ENCODE results near the gene ZNF19.

Gene ZNF19

DNA sequence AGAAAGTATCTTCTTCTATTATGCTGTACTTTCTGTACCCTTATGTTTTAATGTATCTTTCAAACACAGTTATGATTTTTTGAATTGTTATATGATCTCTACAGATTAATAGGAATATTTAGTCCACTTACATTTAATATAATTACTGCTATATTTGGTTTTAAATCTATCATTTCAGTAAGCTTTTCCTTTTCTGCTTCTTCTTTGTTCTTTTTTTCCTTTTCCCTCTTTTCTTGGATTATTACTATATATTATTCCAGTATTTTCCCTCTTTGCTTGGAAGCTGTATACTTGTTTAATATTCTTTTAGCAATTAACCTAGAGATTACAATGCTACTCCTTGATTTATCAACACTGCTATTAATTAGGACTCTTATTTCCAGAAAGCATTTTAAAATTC, 60.7 kb downstream of the ZNF19 start:
- no peak for TF ChIP-seq NFIC (IDR thresholded peaks at IDR 0.05)
- no peak for TF ChIP-seq RAD21 (IDR thresholded peaks at IDR 0.05; ENCODE audit: low read depth)
- TF ChIP-seq ZBTB7A (IDR thresholded peaks at IDR 0.05; ENCODE audit: low read depth), result no peak
- no peak for TF ChIP-seq EP300 (IDR thresholded peaks at IDR 0.05; ENCODE audit: borderline replicate concordance)

DNA sequence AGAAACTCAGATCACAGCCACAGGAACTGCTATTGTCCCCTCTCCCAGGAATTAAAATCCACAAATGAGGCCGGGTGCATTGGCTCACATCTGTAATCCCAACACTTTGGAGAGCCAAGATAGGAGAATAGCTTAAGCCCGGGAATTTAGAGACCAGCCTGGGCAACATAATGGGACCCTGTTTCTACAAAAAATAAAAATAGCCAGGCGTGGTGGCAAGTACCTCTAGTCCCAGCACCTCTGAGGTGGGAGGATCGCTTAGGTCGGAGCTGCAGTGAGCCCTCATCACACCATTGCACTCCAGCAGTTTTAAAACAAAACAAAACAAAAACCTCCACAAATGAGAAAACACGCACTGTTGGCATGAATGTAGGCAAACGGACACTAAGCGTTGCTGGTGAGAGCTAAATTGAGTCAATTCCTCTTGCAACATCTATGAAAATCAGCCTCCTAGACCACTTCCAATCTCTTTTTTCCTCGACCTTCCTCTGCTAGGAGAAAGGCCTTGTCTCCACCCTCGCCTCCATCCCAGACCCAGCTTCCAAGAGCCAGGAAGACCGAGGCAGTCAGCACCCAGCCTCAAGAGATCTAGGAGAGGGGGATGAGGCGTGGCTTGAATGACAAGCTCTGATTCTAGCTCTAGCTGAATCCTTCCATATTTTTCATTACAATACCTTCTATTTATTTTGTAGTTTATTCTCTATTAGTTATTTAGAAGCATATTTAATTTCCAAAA, 62.1 kb downstream of the ZNF19 start:
- no peak for TF ChIP-seq CREB1 (IDR thresholded peaks at IDR 0.05; ENCODE audit: low read depth)
- TF ChIP-seq TEAD4 (IDR thresholded peaks at IDR 0.05), result no peak

DNA sequence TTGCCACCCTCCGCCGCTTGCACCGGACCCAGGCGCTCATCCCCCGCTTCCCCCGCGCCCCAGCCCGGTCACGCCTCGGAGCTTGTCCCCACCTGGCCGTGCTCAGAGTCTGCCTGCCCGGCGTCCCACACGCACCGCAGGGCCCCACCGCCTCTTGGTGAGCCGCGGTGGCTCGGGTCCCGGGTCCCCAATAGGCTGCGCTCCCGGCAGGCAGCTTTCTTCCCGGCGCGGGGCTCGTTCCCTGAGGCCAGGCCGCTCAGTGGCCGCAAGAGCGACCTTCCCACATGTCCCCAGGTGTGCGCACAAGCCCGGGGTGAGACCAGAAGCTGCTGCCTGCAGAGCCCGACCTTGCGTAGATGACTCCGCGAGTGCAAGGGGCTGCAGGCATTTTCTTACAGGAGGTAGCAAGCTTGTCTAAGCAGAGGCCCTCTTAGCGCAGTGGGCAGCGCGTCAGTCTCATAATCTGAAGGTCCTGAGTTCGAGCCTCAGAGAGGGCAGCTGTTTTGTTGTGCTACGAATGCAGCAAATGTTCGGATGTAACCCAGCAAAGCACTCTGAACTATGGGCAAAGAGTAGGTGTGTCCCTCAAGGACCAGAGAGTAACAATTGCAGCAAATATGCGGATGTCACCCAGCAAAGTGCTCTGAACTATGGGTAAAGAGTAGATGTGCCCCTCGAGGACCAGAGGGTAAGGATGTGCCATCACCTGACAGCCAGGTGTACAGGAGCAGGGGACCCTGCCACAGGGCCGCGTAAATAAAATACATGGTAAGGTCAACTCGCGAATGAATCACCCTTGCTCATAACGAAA, 62.9 kb downstream of the ZNF19 start:
- TF ChIP-seq EP300 (IDR thresholded peaks at IDR 0.05; ENCODE audit: borderline replicate concordance) (no peak), EGR1 (IDR thresholded peaks at IDR 0.05) (no peak), TAF1 (IDR thresholded peaks at IDR 0.05; ENCODE audit: low read depth) (no peak), CREB1 (IDR thresholded peaks at IDR 0.05; ENCODE audit: low read depth) (no peak), TEAD4 (IDR thresholded peaks at IDR 0.05) (no peak)
- TF ChIP-seq, protein P1, sequence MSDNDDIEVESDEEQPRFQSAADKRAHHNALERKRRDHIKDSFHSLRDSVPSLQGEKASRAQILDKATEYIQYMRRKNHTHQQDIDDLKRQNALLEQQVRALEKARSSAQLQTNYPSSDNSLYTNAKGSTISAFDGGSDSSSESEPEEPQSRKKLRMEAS (IDR thresholded peaks at IDR 0.05), result no peak

DNA sequence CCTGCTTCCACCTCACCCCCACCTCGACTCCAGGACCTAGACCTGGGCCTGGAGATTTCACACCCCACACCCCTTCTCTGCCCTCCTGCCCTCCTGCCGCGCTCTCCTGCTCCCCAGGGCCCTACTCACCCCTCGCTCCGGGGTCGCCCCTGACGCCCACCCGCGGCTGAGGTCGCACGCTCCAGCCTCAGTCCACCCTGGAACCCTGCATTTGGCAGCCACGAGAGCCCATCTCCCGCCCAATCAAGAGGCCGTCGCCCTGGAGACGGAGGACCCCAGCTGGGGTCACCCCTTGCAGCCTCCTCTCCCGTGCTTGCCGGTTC, 63.4 kb downstream of the ZNF19 start:
- TF ChIP-seq EP300 (IDR thresholded peaks at IDR 0.05; ENCODE audit: borderline replicate concordance), result no peak
- TF ChIP-seq TEAD4 (IDR thresholded peaks at IDR 0.05), result no peak
- TF ChIP-seq, protein P2, sequence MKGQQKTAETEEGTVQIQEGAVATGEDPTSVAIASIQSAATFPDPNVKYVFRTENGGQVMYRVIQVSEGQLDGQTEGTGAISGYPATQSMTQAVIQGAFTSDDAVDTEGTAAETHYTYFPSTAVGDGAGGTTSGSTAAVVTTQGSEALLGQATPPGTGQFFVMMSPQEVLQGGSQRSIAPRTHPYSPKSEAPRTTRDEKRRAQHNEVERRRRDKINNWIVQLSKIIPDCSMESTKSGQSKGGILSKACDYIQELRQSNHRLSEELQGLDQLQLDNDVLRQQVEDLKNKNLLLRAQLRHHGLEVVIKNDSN (IDR thresholded peaks at IDR 0.05), result no peak
- no peak for TF ChIP-seq NFIC (IDR thresholded peaks at IDR 0.05)
- no peak for TF ChIP-seq TAF1 (IDR thresholded peaks at IDR 0.05; ENCODE audit: low read depth)
- TF ChIP-seq, protein P1 (IDR thresholded peaks at IDR 0.05), result no peak
- TF ChIP-seq EGR1 (IDR thresholded peaks at IDR 0.05), result no peak
- no peak for TF ChIP-seq FOXM1 (IDR thresholded peaks at IDR 0.05; ENCODE audit: borderline replicate concordance, low read depth)
- no peak for TF ChIP-seq TCF12 (IDR thresholded peaks at IDR 0.05; ENCODE audit: low read depth)
- no peak for TF ChIP-seq CEBPB (IDR thresholded peaks at IDR 0.05)
- TF ChIP-seq YY1 (IDR thresholded peaks at IDR 0.05; ENCODE audit: low read depth), result no peak

DNA sequence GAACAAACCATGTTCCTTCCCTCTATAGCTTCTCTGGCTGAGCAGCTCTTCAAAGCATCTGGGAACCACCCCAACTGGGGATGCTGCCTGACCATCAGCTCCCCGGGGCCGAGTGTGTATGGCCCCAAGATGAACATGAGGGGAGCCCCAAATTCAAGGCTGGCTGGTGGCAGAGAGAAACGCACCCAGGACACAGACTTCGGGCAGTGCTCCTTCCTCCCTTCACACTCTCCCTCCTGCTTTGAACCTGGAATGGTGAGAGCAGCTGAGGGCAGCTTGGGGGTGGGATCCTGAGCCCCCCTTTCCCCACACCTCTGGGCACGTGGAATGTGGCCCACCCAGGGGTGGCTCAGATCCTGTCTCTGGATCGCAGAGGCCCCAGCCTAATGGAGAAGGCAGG, 64.5 kb downstream of the ZNF19 start:
- TF ChIP-seq, protein P1 (IDR thresholded peaks at IDR 0.05), result no peak
- TF ChIP-seq CEBPB (IDR thresholded peaks at IDR 0.05), result no peak
- no peak for TF ChIP-seq EGR1 (IDR thresholded peaks at IDR 0.05)
- no peak for TF ChIP-seq CREB1 (IDR thresholded peaks at IDR 0.05; ENCODE audit: low read depth)
- no peak for TF ChIP-seq RAD21 (IDR thresholded peaks at IDR 0.05; ENCODE audit: low read depth)
- TF ChIP-seq TEAD4 (IDR thresholded peaks at IDR 0.05), result no peak
- TF ChIP-seq NFIC (IDR thresholded peaks at IDR 0.05), result no peak

DNA sequence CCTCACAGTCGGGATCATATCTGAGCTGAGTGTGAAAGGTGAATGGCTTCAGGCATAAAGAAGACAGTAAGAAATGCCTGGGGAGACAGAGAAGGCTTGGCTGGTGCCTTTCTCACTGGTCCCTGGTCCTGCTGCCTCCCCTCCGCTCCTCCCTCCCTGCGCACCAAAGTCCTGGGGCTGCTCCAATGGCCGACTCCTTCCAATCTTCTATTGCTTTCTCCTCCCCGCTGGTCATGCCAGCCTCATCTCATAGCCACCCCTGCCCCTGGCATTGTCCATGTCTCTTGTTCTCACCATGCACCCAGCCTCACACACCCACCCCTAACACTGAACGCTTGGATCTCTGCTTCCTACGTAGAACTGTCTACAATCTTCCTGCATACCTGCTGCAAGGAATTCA, 65.3 kb downstream of the ZNF19 start:
- no peak for TF ChIP-seq ZBTB7A (IDR thresholded peaks at IDR 0.05; ENCODE audit: low read depth)
- TF ChIP-seq CREB1 (IDR thresholded peaks at IDR 0.05; ENCODE audit: low read depth), result no peak
- no peak for TF ChIP-seq TCF12 (IDR thresholded peaks at IDR 0.05; ENCODE audit: low read depth)
- no peak for TF ChIP-seq TEAD4 (IDR thresholded peaks at IDR 0.05)
- TF ChIP-seq CEBPB (IDR thresholded peaks at IDR 0.05), result no peak
- TF ChIP-seq, protein P1 (IDR thresholded peaks at IDR 0.05), result no peak
- TF ChIP-seq FOXM1 (IDR thresholded peaks at IDR 0.05; ENCODE audit: borderline replicate concordance, low read depth), result no peak
- no peak for TF ChIP-seq TAF1 (IDR thresholded peaks at IDR 0.05; ENCODE audit: low read depth)
- TF ChIP-seq, protein P3, sequence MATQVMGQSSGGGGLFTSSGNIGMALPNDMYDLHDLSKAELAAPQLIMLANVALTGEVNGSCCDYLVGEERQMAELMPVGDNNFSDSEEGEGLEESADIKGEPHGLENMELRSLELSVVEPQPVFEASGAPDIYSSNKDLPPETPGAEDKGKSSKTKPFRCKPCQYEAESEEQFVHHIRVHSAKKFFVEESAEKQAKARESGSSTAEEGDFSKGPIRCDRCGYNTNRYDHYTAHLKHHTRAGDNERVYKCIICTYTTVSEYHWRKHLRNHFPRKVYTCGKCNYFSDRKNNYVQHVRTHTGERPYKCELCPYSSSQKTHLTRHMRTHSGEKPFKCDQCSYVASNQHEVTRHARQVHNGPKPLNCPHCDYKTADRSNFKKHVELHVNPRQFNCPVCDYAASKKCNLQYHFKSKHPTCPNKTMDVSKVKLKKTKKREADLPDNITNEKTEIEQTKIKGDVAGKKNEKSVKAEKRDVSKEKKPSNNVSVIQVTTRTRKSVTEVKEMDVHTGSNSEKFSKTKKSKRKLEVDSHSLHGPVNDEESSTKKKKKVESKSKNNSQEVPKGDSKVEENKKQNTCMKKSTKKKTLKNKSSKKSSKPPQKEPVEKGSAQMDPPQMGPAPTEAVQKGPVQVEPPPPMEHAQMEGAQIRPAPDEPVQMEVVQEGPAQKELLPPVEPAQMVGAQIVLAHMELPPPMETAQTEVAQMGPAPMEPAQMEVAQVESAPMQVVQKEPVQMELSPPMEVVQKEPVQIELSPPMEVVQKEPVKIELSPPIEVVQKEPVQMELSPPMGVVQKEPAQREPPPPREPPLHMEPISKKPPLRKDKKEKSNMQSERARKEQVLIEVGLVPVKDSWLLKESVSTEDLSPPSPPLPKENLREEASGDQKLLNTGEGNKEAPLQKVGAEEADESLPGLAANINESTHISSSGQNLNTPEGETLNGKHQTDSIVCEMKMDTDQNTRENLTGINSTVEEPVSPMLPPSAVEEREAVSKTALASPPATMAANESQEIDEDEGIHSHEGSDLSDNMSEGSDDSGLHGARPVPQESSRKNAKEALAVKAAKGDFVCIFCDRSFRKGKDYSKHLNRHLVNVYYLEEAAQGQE (IDR thresholded peaks at IDR 0.05; ENCODE audit: low read depth), result no peak
- TF ChIP-seq NFIC (IDR thresholded peaks at IDR 0.05), result no peak
- TF ChIP-seq YY1 (IDR thresholded peaks at IDR 0.05; ENCODE audit: low read depth), result no peak
- no peak for TF ChIP-seq RAD21 (IDR thresholded peaks at IDR 0.05; ENCODE audit: low read depth)
- no peak for TF ChIP-seq EGR1 (IDR thresholded peaks at IDR 0.05)
- no peak for TF ChIP-seq EP300 (IDR thresholded peaks at IDR 0.05; ENCODE audit: borderline replicate concordance)
- TF ChIP-seq, protein P2 (IDR thresholded peaks at IDR 0.05), result no peak

Measured in Ishikawa (cell line).